Mucosa of rectum (tissue), 2 donors: ENCODE measurements around the gene MPP2.
"Not testable (repeated sequence)": the region's sequence is repeated elsewhere in the genome, so short reads cannot be mapped to it uniquely, and the experiment has no call there.

Experiments used
- H3K27ac ChIP-seq, 2 donors: one replicate each; pipeline ENCODE4 v1.7.0; 2013; ENCODE audit warnings: inconsistent platforms in 2 of 2, low read depth in 2 of 2, low read length in 2 of 2
- H3K27me3 ChIP-seq, 2 donors: one replicate each; pipeline ENCODE4 v1.7.0; 2013; ENCODE audit warnings: low read length in 2 of 2; ENCODE audit not compliant: control insufficient read depth in 2 of 2, insufficient read depth in 2 of 2
- H3K36me3 ChIP-seq, 2 donors: one replicate each; pipeline ENCODE4 v1.7.0; 2013; ENCODE audit warnings: low read length in 2 of 2; ENCODE audit not compliant: control insufficient read depth in 2 of 2, insufficient read depth in 2 of 2
- H3K4me1 ChIP-seq, 2 donors: one replicate each; pipeline ENCODE4 v1.7.0; 2013; ENCODE audit warnings: low read length in 2 of 2, mild to moderate bottlenecking in 1 of 2; ENCODE audit not compliant: control insufficient read depth in 2 of 2, insufficient read depth in 2 of 2
- H3K4me3 ChIP-seq, 2 donors: one replicate each; pipeline ENCODE4 v1.7.0; 2013; ENCODE audit warnings: low read length in 2 of 2
- H3K9ac ChIP-seq, 2 donors: one replicate each; pipeline ENCODE4 v1.7.0; 2013; ENCODE audit warnings: low read length in 2 of 2, low read depth in 1 of 2, mild to moderate bottlenecking in 1 of 2
- H3K9me3 ChIP-seq, 2 donors: one replicate each; pipeline ENCODE4 v1.7.0; 2013; ENCODE audit warnings: low read length in 2 of 2; ENCODE audit not compliant: control insufficient read depth in 2 of 2
- donor health status: healthy.
- donor health status: Normal muscosa, but diverticular disease.

MPP2 gene

DNA sequence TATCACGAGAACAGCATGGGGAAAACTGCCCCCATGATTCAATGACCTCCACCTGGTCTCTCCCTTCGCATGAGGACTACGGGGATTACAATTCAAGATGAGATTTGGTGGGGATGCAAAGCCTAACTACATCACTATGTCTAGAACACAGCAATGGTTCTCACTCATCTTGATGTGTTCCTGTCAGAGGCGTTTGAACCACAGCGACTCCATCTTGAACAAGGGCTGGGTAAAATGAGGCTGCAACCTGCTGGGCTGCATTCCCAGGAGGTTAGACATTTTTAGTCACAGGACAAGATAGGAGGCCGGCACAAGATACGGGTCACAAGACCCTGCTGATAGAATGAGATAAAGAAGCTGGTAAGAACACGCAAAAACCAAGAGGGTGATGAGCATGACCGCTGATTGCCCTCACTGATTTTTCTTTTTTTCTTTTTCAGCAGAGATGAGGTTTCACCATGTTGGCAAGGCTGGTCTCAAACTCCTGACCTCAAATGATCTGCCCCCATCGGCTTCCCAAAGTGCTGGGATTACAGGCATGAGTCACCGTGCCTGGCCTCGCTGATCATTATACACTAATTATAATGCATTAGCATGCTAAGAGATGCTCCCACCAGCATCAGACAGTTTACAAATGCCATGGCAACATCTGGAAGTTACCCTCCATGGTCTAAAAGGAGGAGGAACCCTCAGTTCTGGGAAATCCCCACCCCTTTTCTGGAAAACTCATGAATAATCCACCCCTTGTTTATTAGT, 37.9 kb upstream of the MPP2 start:
- Histone ChIP-seq H3K9ac (no peak overlapping the region), H3K27me3 (peaks cover 4 to 8% of the 10 kb centered on the region in 2 donors), H3K9me3 (no peaks in the 10 kb centered on the region), H3K27ac (no peak overlapping the region), H3K4me1 (no peaks in the 10 kb centered on the region), H3K4me3 (no peak overlapping the region), H3K36me3 (no peaks in the 10 kb centered on the region)

DNA sequence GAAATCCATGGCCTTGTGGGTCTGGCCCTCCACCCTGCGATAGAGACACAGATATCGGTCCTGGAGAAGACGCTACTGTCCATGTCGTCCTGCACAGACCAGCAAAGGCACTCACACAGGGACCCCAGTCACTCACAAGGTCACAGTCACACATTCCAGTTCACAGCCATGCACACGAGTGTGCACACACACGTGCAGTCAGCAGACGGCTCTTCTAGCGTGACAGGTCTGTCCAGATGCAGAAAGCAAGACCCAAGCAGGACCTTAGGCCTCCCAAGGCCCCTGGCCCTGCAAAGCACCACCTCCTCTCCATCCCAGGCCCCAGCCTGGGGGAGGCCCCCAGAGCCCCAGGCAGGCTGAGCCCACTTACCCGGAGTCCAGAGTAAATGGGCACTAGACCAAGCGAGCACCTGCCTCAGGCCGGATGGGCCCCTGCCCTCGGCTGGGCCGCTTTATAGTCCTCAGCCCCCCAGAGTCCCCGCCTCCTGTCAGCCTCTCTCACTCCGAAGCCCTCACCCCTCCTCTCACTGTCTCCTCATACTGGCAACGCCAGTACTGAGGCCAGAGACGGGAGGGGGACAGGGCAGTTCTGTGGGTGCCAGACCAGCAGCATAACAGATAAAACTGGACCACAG, 34.8 kb upstream of the MPP2 start, which contains the start of gene PPY:
TSS of gene PPY (minus strand) at position 426 of the 635 bp plus-strand sequence. CDS start 822 bp downstream, outside the sequence.
- Histone ChIP-seq H3K4me3 (no peak within 1 kb of the TSS), H3K9me3 (no peaks in the 10 kb centered on the region), H3K27ac (no peak within 1 kb of the TSS), H3K9ac (no peak within 1 kb of the TSS), H3K27me3 (peaks cover 0 to 8% of the 10 kb centered on the region in 2 donors), H3K4me1 (peaks cover 0 to 3% of the 10 kb centered on the region in 2 donors), H3K36me3 (no peaks in the 10 kb centered on the region)

DNA sequence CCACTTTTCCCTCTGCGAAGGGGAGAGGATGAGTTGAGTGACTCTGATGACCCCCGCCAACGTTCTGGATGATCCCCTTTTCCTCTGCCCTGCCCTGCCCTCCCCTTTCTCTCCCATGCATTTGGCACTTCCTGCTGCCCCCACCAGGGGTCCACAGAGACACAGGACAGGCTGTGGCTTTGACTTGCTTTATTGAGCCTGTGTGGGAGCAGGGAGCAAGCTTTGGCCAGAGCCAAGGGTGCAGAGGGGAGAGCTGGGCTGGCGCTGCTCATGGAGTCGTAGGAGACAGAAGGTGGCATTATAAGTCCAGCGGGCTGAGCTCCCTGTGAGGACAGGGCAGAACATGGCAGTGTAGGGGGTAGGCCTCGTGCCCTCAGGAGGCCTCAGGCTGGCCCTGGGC, 33.3 kb upstream of the MPP2 start:
- no peak overlapping the region for H3K9ac ChIP-seq
- H3K27ac ChIP-seq, result no peak overlapping the region
- no peaks in the 10 kb centered on the region for H3K9me3 ChIP-seq
- peaks cover 0 to 3% of the 10 kb centered on the region in 2 donors for H3K4me1 ChIP-seq
- H3K36me3 ChIP-seq, result no peaks in the 10 kb centered on the region
- H3K4me3 ChIP-seq, result no peak overlapping the region
- peaks cover 0 to 8% of the 10 kb centered on the region in 2 donors for H3K27me3 ChIP-seq

DNA sequence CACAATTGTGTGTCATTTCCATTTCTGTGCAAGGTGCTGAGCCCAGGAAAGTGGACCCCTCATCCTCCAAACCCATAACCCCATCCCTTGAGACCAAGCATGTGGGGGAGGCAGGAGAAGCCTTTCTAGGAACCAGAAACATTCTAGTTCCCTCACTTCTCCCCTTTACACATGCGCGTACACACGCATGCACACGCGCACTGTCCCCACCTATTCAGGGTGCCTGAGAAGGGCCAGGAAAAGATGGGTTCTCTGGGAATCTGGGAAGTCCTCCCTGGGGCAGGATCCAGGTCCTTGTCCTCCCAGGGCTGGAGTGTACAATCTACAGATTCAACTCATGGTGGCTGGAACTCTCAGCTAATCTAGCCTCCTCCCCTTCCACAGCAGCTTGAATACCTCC, 32.5 kb upstream of the MPP2 start:
- Histone ChIP-seq H3K27ac (no peak overlapping the region), H3K4me1 (peaks cover 0 to 3% of the 10 kb centered on the region in 2 donors), H3K9ac (no peak overlapping the region), H3K36me3 (no peaks in the 10 kb centered on the region), H3K27me3 (peaks cover 0 to 8% of the 10 kb centered on the region in 2 donors), H3K4me3 (no peak overlapping the region), H3K9me3 (no peaks in the 10 kb centered on the region)

DNA sequence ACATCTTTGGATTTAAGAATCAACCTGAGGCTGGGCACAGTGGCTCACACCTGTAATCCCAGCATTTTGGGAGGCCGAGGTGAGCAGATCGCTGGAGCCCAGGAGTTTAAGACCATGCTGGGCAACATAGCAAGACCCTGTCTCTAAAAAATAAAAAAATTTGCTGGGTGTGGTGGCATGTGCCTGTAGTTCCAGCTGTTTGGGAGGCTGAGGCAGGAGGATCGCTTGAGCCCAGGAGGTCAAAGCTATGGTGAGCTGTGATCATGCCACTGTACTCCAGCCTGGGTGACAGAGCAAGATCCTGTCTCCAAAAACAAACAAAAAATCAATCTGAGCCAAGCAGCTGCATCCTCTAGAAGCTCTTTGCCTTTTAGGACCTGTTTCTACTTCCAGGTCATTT, 32.1 kb upstream of the MPP2 start:
- not testable (repeated sequence) for H3K9ac ChIP-seq, H3K4me1 ChIP-seq, H3K4me3 ChIP-seq, H3K27me3 ChIP-seq, H3K27ac ChIP-seq, H3K36me3 ChIP-seq, H3K9me3 ChIP-seq

DNA sequence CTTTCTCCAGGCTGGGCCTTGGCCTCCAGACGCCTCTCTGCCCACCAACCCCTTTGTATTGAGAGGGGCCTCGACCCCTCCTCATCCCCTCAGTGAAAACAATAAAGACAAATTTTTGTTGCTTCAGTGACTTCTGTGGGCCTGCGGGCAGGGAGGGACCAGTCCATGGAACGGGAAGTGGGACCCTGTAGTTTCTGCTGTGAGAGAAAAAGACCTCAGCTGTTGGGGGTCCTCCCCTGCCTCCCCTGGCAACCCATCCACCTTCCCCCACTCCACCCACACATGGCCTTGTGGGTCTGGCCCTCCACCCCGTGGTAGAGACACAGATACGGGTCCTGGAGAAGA, 31.5 kb upstream of the MPP2 start:
- Histone ChIP-seq H3K9ac (no peak overlapping the region), H3K27ac (no peak overlapping the region), H3K36me3 (no peaks in the 10 kb centered on the region), H3K4me1 (peaks cover 0 to 3% of the 10 kb centered on the region in 2 donors), H3K9me3 (no peaks in the 10 kb centered on the region), H3K4me3 (no peak overlapping the region), H3K27me3 (peaks cover 0 to 8% of the 10 kb centered on the region in 2 donors)

DNA sequence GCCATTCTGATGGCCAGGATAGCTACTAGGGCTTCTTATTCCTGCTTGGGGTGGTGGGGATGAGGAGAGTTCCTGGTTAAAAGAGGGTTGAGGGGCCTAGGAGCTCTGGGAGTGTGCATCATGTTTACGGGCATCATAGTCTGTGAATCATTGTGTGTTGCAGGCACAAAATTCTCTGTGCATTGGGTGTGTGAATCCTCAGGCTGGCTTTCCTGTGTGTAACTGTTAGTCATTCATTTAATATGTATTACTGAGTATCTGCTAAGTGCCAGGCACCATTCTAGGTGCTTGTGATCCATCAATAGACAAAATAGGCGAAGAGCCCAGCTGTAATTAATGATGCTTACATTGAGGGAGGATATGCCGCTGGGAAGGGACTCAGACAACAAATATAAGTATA, 29.1 kb upstream of the MPP2 start:
- no peaks in the 10 kb centered on the region for H3K9me3 ChIP-seq
- H3K4me3 ChIP-seq, result no peak overlapping the region
- no peak overlapping the region for H3K27ac ChIP-seq
- H3K36me3 ChIP-seq, result no peaks in the 10 kb centered on the region
- no peak overlapping the region for H3K9ac ChIP-seq
- peaks cover 0 to 8% of the 10 kb centered on the region in 2 donors for H3K27me3 ChIP-seq
- H3K4me1 ChIP-seq, result peaks cover 1 to 3% of the 10 kb centered on the region in 2 donors

DNA sequence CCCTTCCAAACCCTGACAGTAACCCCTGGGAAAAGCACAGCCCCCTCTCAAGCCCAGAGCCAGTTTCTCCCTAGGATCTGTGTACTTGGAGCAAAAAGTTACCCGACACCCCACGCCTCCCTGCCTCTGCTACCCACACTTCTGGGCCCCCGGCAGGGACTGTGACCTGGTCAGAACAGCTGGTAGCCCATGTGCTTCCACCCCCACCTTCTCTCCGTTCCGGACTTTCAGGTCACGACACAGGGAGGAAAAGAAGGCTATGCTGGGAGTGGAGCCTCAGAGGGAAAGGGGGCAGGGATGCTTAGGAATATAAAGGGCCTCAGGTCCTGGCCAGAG, 28.6 kb upstream of the MPP2 start:
- Histone ChIP-seq H3K4me3 (no peak overlapping the region), H3K9ac (no peak overlapping the region), H3K4me1 (peaks cover 4 to 7% of the 10 kb centered on the region in 2 donors), H3K9me3 (no peaks in the 10 kb centered on the region), H3K27me3 (peaks cover 0 to 8% of the 10 kb centered on the region in 2 donors), H3K36me3 (no peaks in the 10 kb centered on the region), H3K27ac (no peak overlapping the region)

DNA sequence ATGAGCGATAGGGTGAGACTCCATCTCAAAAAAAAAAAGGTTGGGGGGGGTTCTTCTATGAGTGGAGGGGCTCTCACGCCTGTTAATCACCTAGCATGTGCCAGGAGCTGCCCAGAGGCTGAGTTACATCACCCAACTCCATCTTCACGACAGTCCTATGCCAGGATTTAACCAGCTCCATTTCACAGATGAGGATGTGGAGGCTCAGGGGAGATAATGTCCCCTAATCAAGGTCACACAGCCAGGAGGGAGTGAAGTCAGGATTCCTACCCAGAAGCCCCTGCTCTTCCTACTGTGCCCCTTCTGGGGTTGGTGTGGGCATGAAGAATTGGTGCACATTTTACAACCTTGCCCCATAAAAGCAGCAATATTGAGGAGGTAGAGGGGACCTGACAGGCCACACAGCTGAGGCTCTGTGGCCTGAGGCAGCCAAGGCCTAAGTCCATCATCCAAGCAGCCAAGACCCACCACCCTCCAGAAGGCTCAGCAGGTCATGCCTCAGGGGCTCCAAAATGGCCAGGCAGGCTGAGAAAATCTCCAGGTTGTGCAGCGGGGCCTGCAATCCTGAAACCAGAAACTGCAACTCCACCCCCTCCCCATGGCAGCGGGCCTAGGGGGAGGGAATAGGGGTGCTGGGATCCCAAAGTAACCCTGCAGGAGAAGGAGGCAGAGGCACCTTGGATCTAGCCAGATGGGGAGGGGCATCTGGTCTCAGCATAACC, 28.0 kb upstream of the MPP2 start:
- no peak overlapping the region for H3K9ac ChIP-seq
- no peaks in the 10 kb centered on the region for H3K36me3 ChIP-seq
- peaks cover 0 to 8% of the 10 kb centered on the region in 2 donors for H3K27me3 ChIP-seq
- no peak overlapping the region for H3K4me3 ChIP-seq
- H3K9me3 ChIP-seq, result no peaks in the 10 kb centered on the region
- no peak overlapping the region for H3K27ac ChIP-seq
- peaks cover 9 to 11% of the 10 kb centered on the region in 2 donors for H3K4me1 ChIP-seq

DNA sequence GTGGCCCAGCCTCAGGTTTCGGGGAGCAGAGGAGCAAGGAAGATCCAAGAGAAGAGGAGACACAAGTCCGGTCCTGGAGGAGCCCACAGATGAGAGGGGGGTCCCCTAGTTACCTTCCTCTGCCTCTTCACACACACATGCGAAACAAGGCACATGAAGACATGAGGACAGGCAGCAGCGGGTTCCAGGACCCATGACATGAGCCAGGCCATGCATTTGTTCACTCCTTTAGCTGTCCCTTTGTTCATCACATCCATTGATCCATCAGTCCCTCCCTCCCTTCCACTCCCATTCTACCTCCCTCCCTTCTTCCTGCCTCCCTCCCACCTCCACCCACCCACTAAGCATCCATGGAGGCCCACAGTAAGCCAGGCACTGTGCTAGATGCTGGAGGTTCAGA, 25.6 kb upstream of the MPP2 start:
- Histone ChIP-seq H3K9me3 (no peaks in the 10 kb centered on the region), H3K4me1 (peaks cover 13 to 16% of the 10 kb centered on the region in 2 donors), H3K4me3 (no peak overlapping the region), H3K9ac (no peak overlapping the region), H3K27me3 (no peaks in the 10 kb centered on the region), H3K27ac (no peak overlapping the region), H3K36me3 (no peaks in the 10 kb centered on the region)
